NCI-H748 treated with DMSO at 0.1 percent for 48 hours (cell line): ENCODE results near the gene SCN2A.
"Not testable (repeated sequence)": the region's sequence is repeated elsewhere in the genome, so short reads cannot be mapped to it uniquely, and the experiment has no call there.

Experiments
- DNase-seq: peaks from one replicate; lab custom pipeline; 2025; lab: John Stamatoyannopoulos, UW

SCN2A gene

DNA sequence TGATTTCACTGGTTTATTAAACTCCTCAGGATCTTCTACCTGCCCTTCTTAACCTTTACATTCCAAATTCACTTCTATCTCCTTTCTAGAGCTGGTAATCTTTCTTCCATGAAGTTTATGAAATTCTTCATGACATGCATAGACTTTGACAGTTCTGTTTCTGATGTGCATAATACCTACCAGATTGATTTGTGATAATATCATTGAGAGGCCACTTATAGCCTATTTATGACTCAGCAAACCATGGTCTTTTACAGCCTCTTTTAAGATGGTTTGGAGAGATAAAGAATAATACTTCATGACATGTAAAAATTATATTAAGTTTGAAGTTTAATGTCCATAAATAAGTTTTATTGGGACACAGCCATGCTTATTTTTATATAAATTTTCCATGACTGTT lies 14.0 kb downstream of the SCN2A start:
- no peak for DNase-seq

DNA sequence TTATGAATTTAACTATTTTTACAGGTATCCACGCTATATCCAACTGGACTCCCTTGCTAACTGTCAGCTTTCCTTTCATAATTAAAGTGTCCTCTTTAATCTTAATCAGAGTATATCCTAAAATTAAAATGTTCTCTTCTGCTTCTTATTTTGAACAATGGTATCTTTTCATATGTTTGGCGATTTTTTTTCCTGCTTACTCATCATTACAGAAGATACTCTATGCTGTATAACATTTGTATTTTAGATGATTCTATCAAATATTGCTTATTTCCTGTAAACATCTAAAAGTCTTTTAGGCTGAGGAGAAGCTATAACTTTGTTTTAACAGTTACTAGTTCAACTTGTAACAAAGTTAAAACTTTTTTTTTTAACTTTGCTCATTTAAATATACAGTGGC lies 17.4 kb downstream of the SCN2A start:
- no peak for DNase-seq

DNA sequence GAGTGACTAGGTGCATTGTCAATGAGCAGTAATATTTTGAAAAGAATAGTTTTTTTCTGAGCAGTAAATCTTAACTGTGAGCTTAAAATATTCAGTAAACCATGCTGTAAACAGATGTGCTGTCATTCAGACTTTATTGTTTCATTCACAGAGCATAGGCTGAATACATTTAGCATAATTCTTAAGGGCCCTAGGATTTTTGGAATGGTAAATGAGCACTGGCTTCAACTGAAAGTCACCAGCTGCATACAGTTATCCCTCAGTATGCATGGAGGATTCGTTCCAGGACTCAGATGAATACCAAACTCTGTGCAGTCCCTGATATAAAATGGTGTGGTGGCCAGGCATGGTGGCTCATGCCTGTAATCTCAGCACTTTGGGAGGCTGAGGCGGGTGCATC lies 21.1 kb downstream of the SCN2A start:
- not testable (repeated sequence) for DNase-seq

DNA sequence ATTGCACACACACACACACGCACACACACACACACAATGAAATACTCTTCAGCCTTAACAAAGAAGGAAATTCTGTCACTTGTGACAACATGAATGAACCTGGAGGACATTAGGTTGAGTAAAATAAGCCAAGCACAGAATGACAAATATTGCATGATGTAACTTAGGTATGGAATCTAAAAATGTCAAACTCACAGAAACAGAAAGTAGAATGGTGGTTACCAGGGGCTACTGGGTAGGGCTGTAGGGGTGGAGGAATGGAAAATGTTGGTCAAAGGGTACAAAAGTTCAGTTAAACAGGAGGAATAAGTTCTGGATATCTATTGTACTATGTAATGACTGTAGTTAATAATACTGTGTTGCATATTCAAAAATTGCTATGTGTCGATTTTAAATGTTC lies 29.5 kb downstream of the SCN2A start:
- DNase-seq, result no peak

DNA sequence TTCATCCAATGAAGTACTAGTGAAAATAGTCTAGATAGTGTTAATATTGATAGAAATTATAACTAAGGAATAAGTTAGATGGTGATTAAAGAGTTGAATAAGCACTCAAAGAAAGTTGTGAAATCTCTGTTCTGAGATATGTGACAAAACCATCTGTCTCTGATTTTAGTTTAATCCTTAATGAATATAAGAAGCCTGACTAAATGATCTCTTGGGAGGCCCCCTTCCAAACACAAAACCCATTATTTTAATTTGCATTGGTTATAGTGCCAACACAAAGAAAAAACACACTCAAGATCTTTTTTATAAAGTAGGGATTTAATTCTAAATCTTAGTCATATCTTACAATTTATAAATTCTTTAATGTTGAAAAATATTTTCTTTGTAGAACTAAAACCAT lies 34.0 kb downstream of the SCN2A start:
- no peak for DNase-seq

DNA sequence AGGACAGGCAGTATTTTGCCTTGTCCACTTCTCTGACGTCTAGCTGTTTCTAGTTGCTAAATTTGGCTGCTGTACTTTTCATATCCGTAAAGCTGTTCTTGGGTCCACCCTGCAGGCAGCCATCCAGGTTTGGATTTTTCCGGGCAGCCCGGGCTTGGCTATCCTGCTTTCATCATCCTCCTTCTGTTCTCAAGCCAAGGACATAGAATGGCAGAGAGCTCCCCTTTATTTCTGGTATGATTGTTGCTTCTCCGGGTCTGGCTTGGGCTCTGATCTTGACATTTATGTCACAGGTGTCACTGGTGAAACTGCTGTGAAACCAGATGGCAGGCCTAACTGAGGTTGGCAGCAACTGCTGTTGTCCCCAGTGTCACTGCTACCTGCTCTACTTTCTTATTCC lies 35.5 kb downstream of the SCN2A start:
- no peak for DNase-seq

DNA sequence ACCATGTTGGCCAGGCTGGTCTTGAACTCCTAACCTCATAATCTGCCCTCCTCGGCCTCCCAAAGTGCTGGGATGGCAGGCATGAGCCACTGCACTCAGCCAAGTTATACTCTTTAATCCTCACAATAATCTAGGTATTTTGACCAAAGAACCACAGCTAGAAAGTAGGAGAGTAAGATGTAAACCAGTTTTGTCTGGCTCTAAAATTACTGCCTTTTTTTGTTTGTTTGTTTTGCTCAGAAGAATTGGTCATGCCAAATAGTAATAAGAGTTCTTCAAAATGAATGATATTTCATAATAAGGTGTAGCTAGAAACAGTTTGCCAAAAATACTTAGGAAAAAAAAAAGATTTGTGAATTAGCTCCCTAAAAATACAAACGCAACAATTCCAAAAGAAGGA lies 36.7 kb downstream of the SCN2A start:
- DNase-seq, result no peak

DNA sequence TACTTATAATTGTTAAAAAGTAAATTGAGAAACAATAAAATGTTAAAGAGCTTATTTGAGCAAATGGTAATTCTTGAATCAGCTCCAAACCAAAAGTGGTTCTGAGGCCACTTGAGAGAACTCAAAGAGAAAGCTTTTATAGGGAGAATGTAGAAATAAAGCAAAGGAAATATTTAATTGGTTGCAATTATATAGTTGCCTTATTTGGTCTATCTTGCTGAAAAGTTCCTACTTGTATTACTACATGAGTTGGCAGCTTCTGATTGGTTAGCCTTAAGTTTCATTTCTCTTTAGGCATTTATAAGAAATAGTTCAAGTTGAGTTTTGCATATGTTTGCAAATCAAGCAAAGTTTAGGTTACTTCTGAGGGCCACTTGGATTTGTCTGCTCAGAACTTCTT lies 38.1 kb downstream of the SCN2A start:
- DNase-seq, result no peak

DNA sequence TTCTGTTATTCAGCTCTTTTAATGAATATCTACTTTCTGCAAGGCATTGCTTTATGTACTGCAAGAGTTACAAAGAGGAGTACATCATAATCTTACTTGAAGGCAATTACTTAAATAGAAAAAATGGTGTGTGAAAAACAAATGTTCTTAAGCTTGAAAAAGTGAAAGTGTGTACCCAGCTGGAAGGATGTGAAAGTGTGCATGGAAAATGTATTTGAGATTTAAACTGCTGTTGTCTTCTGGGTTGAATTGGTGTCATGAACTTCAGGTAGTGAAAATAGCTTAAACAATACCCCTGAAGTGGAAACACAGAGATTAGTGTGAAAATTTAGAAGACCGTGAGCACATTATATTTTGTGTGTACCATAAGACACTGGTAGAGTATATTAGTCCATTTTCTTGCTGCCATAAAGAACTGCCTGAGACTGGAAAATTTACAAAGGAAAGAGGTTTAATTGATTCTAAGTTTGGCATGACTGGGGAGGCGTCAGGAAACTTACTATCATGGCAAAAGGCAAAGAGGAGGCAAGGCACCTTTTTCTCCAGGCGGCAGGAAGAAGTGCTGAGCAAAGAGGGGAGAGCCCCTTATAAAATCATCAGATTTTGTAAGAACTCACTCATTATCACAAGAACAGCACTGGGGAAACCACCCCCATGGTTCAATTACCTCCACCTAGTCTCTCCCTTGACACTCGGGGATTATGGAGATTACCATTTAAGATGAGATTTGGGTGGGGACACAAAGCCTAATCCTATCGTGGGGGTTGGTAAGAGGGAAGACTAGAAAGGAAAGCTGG lies 38.8 kb downstream of the SCN2A start:
- no peak for DNase-seq

DNA sequence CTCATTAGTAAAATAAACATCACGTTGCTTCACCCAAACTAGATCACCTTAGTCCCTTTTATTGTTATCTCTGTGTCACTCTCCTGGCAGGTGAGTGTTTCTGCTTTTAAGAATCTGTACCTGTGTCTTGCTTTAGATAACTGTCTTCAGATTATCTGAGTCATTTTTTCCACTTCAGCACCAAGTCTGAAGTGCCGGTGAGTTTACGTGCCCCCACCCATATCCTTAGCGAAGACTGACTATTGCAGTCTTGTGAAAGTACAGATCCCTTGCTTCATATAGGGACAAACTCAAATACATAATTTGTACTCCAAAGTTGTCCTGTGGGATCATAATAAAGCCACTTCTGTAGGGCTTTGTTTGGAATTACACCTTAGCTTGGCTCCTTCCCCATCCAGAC lies 41.1 kb downstream of the SCN2A start:
- no peak for DNase-seq

DNA sequence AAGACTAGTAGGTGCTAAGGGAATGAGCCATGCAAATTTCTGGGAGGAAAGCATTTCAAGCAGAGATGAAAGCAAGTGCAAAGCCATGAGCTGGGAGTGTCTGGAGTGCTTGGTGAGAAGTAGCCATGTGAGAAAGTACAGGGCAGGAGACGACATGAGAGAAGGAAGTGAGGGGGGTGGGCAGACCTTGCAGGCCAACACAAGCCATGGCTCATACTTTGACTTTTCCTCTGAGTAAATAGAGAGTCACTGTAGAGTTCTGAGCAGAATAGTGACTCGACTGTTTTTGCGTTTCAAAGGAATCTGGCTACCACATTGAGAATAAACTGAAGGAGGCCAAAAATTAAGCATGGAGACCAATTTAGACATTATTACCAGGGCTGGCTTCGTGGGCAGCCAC lies 42.2 kb downstream of the SCN2A start:
- DNase-seq, result no peak

DNA sequence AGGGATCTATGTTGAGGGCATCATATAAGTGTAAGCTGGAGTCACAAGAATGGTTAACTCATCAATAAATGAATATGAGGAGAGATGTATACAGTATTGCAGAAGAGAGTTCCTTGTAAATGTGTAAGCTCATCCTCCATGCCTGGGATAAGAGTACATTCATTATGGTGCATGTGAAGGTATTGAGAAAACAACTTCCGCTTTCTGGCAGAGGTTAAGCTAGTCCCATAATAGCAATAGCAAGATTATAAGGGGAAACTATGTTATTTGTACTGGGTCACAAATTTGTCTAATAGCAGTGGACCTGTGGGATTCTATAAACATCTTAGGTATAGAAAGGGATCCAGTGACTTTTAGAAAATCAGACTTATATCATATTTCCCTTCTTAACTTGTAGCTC lies 44.1 kb downstream of the SCN2A start:
- no peak for DNase-seq

DNA sequence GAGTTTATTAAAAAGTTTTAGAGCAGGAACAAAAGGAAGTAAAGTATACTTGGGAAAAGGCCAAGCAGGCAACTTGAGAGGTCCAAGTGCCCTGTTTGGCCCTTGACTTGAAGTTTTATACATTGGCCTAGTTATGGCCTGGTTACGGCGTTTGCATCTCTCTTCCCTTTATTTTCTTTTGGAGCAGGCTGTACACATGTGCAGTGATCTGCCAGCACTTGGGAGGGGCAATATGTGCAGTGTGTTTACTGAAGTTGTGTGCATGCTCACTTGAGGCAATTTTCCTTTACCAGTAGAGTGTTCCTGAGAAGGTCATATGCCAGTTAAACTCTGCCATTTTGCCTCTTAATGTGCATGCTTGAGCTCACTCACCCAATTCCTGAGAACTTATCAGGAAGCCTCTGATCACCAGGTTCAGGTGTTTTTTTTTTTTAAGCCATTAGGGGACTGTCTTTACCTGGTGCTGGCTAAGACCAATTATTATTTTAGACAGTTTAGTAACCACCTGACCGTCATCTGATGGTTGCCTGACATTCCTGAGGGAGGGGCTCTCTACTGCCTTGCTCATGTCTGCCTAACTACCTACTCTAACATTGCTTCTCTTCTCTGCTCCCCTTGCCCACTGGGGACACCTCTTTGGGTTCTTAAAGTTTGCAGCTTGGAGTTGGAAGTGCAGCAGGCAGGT lies 48.0 kb downstream of the SCN2A start:
- no peak for DNase-seq

DNA sequence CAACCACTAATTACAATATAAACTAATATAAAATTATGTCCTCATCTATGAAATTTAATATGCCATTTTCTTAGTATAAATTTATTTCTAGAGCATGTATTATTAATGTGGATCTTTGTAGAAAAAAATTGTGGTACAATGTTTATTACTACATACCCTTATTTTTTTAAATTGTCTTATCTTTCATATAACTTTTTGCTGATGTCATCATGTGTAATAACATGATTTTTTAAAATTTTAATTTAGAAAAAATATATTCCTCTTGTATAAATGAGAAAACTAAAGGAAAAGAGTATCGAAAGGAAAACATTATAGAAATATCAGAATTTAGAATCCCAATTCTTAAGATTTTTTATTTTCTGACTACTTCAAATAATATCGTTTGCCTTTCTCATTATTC lies 49.9 kb downstream of the SCN2A start:
- DNase-seq, result no peak

DNA sequence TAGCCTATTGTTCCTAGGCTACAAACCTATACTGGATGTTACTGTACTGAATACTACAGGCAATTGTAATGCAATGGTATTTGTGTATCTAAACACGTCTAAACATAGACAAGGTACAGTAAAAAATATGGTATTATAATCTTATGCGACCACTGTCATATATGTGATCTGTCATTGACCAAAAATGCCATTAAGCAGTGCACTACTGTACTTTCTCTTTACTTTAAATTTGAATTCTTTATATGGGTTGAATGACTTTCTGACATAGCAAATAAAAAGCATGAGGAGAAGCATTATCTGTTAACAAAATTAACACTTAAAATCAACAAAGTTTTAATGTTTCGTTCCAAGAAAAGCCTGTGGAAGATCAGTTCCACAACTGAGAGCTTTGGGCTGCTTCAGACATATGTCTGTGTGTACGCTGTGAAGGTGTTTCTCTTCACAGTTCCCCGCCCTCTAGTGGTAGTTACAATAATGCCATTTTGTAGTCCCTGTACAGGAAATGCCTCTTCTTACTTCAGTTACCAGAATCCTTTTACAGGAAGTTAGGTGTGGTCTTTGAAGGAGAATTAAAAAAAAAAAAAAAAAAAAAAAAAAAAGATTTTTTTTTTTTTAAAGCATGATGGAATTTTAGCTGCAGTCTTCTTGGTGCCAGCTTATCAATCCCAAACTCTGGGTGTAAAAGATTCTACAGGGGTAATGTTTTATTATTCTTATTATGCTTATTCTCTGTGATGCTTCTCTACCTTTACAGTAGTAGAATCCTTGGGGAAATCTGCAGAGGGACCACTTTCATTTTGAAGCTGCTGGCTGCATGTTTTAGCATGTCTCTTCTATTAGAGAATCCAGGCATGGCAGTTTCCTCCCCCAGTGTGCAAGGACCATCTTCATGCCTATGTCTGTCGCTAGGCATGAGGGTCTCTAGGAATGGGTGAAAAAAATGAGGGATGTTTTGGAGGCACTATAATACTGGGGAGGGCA lies 54.5 kb downstream of the SCN2A start:
- DNase-seq, result peak; percentile 96

DNA sequence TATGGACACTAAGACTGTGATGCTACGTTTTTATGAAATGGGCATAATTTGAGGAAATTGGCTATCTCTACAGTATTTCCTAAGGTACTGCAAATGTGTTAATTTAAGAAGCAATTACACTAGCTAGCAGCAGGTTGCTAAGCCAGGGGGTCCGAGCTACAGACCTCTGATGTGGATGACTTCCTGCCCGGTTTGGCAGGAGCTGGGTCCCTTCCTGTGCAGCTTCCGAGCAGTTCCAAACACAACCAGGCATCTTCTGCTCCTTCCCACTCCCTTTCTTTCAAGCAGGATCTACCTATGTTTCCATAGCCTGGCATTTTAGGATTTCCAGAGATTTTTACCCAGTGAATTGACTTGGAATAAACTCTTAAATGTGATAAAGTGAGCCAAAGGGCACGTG lies 55.7 kb downstream of the SCN2A start:
- no peak for DNase-seq

DNA sequence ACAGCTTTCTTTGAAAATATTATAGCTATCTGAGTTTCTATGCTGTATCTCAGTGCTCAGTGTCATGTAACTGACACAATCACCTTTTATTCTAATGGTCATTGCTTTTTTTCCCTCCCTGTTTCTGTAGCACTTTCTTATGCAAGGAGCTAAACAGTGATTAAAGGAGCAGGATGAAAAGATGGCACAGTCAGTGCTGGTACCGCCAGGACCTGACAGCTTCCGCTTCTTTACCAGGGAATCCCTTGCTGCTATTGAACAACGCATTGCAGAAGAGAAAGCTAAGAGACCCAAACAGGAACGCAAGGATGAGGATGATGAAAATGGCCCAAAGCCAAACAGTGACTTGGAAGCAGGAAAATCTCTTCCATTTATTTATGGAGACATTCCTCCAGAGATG lies 56.4 kb downstream of the SCN2A start:
- no peak for DNase-seq

DNA sequence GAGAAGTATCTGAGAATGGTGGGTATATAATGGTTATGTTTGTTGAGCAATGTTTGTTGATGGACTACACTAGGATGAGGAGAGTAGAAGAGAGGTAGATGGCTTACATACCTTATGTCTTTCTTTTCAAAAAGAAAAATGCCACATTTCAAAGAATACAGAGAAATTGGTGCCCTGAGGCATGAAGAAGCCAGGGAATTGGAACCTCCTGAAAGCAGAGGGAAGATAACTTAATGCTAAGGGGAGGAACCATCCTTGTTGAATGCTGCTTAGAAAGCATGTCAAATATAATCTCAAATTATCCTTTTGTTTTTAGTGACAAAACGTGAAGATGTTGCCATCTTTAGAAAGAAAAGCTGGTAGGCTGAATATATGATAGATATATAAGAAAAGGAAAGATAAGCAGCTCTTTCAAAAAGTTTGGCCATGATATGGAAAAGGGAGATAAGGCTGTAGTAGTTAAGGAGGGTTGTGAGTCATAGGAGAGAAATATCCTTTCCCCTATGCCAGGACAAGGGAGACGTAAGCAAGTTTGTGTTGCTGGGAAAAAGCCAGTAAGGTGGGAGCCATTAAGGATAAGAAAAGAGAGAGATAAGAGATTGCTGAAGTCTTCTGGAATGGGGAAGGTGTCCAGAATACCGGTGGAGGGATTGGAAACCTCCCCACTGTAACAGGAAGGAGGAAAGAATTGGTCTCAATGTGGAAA lies 66.3 kb downstream of the SCN2A start:
- no peak for DNase-seq

DNA sequence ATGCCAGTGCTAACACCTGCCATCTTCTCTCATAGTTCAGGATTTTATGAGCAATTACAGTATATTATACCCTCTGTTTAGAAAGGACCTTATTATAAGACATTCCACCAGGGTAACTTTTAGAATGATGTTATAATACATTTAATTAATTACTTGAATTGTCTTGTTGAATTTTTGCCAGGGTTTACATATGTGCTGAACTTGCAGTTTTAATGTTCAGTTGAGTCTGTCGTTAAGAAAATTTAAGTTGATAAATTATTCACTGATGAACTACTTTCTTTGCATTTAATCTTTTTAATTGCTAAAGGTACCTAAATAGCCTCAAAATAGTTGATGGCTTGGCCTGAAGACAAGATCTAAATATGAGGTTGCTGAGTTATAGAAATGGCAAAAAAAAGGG lies 68.1 kb downstream of the SCN2A start:
- no peak for DNase-seq

DNA sequence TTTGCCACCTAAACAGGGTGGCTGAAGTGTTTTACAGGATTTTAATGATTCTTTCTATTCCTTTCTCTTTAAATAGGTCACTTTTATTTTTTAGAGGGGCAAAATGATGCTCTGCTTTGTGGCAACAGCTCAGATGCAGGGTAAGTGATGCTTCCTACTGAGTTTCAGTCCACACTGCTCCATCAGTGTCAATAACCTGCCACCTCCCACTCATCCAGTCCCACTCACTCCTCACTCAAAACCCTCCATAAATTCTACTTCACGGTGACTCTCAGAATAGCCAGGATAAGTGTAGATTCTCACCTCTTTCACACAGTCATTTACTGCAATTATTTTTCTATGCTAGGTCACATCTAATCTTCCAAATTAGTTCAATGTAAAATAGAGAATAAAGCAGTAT lies 72.7 kb downstream of the SCN2A start:
- no peak for DNase-seq

DNA sequence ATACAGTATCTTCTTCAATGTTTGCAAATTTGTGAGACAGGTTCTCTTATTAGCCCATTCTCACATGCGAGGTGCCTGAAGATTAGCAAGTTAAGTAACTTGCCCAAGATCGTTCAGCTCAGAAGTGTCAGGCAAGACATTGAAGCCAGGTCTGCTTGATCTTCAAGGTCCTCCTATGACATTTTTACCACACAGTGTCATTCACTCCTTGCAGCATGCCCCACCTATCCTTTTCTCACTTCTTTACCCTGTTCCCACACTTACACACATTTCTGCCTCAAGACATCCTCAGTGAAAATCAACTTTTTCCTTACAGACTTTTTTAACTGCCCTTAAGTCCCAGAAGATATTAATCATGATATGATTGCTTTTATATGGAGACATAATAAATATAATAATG lies 73.8 kb downstream of the SCN2A start:
- no peak for DNase-seq

DNA sequence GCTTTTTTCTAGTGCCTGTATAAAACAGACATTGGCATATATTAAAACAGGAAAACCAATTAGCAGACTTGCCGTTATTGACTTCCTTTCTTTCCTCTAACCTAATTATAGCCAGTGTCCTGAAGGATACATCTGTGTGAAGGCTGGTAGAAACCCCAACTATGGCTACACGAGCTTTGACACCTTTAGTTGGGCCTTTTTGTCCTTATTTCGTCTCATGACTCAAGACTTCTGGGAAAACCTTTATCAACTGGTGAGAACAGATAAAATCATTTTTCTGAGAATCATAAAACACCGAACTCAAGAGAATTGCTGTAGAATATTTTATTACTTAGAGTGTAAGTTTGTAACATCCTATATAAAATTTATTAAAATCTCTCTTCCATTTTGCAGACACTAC lies 74.3 kb downstream of the SCN2A start:
- DNase-seq, result no peak
